GM10266 (cell line): Measurements from ENCODE around the gene FARP2.

Source experiments
- DNase-seq: peaks from one replicate; pipeline ENCODE4 v3.0.0; 2012; ENCODE audit errors: extremely low spot score
- CTCF ChIP-seq: IDR thresholded peaks from 2 replicates; pipeline ENCODE4 v1.5.1; 2012; ENCODE audit warnings: mild to moderate bottlenecking, low read depth; ENCODE audit not compliant: control insufficient read depth, insufficient read depth; ENCODE audit errors: missing control alignments

Gene FARP2

GRCh38 chr2:241481687-241482086, 125.6 kb downstream of the FARP2 start:
- DNase-seq: no peak
- TF ChIP-seq CTCF: no peak

- DNase-seq: no peak
- TF ChIP-seq CTCF: no peak
These were observed 126.3 kb downstream of the FARP2 start for GRCh38 chr2:241482126-241482955.

- TF ChIP-seq CTCF: no peak
- no peak for DNase-seq
These were observed 127.2 kb downstream of the FARP2 start for GRCh38 chr2:241483305-241483704.

GRCh38 chr2:241485172-241485911, 129.3 kb downstream of the FARP2 start:
- no peak for TF ChIP-seq CTCF
- no peak for DNase-seq

GRCh38 chr2:241489088-241489487, 133.0 kb downstream of the FARP2 start:
- no peak for DNase-seq
- no peak for TF ChIP-seq CTCF

GRCh38 chr2:241489733-241490680, 133.9 kb downstream of the FARP2 start:
- no peak for TF ChIP-seq CTCF
- no peak for DNase-seq
